Epithelial cell of proximal tubule (primary cell): Measurements from ENCODE around the gene LRP8. TPM values are rescaled to one million over a fixed set of nuclear protein-coding genes. Genes with fewer than 3 reads are reported as not detected.

Experiments used
- DNase-seq: peaks from one replicate; pipeline ENCODE4 v3.0.0-alpha.2; 2011; ENCODE audit warnings: low read depth
- H3K4me3 ChIP-seq: 2 replicates; pipeline ENCODE4 v1.5.1; 2011; ENCODE audit warnings: low read depth, mild to moderate bottlenecking, low read length
- CTCF ChIP-seq: conservative IDR thresholded peaks from 2 replicates; pipeline ENCODE4 v1.5.1; 2012; ENCODE audit warnings: low read depth, mild to moderate bottlenecking, low read length
- total RNA-seq: library from RNA; depleted of rRNA; stranded (reverse); fragments of >200 nt; gene quantifications from 2 replicates; pipeline ENCODE4 v1.2.3, GENCODE V29; 2015

Gene LRP8
- total RNA-seq, 1 donor from 2014 or later: 16.1 TPM

- H3K4me3 ChIP-seq: no peak overlapping the region
- no peak for TF ChIP-seq CTCF
- DNase-seq: no peak
Observed at GRCh38 chr1:53246261-53247134, 81.4 kb downstream of the LRP8 start.

GRCh38 chr1:53244141-53244540 is 83.7 kb downstream of the LRP8 start:
- no peak for DNase-seq

GRCh38 chr1:53242381-53242780 is 85.5 kb downstream of the LRP8 start:
- no peak for TF ChIP-seq CTCF
- DNase-seq: no peak
- no peak overlapping the region for H3K4me3 ChIP-seq

More at GRCh38 chr1:53244141-53244540, 83.7 kb downstream of the LRP8 start:
- no peak for TF ChIP-seq CTCF
- no peak overlapping the region for H3K4me3 ChIP-seq

- no peak overlapping the region for H3K4me3 ChIP-seq
- TF ChIP-seq CTCF: no peak
- no peak for DNase-seq
Observed at GRCh38 chr1:53241828-53242227, 86.0 kb downstream of the LRP8 start.

- DNase-seq: peak; percentile 63
- TF ChIP-seq CTCF: no peak
- H3K4me3 ChIP-seq: peak within 1 kb of the TSS; percentile 85
Observed at GRCh38 chr1:53238197-53239155, 89.4 kb downstream of the LRP8 start, which contains the start of gene MAGOH. TSS of gene MAGOH (minus strand) at chr1:53238518. CDS start at chr1:53238448, 70 bp downstream.

GRCh38 chr1:53237638-53238037 is 90.2 kb downstream of the LRP8 start:
- peak overlapping the region; percentile 85 for H3K4me3 ChIP-seq
- no peak for TF ChIP-seq CTCF
- no peak for DNase-seq
